HCT116 (cell line): Measurements from ENCODE around the gene LRRC3C. TPM values are rescaled to one million over a fixed set of nuclear protein-coding genes. Genes with fewer than 3 reads are reported as not detected.

Experiments
- ATAC-seq: fragments of 200-7000 bp; cut with Tn5 transposase; 2 replicates; pipeline ENCODE4 v1.9.1; 2020; ENCODE audit warnings: mild to moderate bottlenecking, moderate library complexity
- Bru-seq: library from RNA; stranded (reverse); fragments of 400-500 nt; gene quantifications from one replicate; lab custom pipeline; 2021; lab: Mats Ljungman, UMichigan
- BruChase-seq, 2 experiments: library from RNA; stranded (reverse); fragments of 400-500 nt; gene quantifications; one replicate each; lab custom pipeline; 2021; lab: Mats Ljungman, UMichigan
- BruUV-seq: library from RNA; stranded (reverse); fragments of 400-500 nt; replicated peaks from 2 replicates; lab custom pipeline; 2021; lab: Mats Ljungman, UMichigan
- CTCF ChIA-PET: fragments of 300-600 bp; sonication (Branson Sonifier 250); formaldehyde crosslinking; loops from one replicate; lab custom pipeline; 2021; ENCODE audit warnings: antibody characterized with exemption; lab: Charles Lee
- POLR2A ChIA-PET: fragments of 300-600, 350-600 bp; sonication (Branson Sonifier 250); formaldehyde crosslinking; loops from one replicate; lab custom pipeline; 2021; ENCODE audit warnings: antibody characterized with exemption; lab: Charles Lee
- RAD21 ChIA-PET, 2 experiments: fragments of 300-600 bp; sonication (Branson Sonifier 250); formaldehyde crosslinking; loops; one replicate each; lab custom pipeline; 2023; ENCODE audit warnings: low total read pairs in 2 of 2; ENCODE audit not compliant: uncharacterized antibody in 2 of 2, unreplicated experiment in 2 of 2, low non-redundant PET in 1 of 2; lab: Charles Lee
- DNase-seq: peaks from one replicate; pipeline ENCODE4 v3.0.0-alpha.2; 2010; ENCODE audit warnings: low read depth, low spot score
- H2AFZ ChIP-seq: fragments of 200-600 bp; shearing (Covaris generic), sonication (generic); 2 replicates; pipeline ENCODE4 v1.6.1; 2017; ENCODE audit warnings: low read depth, mixed run types, mixed read lengths, antibody characterized with exemption, low read length; ENCODE audit not compliant: poor library complexity, severe bottlenecking
- H3K27ac ChIP-seq: 2 replicates; pipeline ENCODE4 v1.5.1; 2012; ENCODE audit warnings: low read depth, low read length
- H3K27me3 ChIP-seq: fragments of 200-600 bp; sonication (generic); 2 replicates; pipeline ENCODE4 v1.6.1; 2016; ENCODE audit warnings: mixed run types, low read length, mixed read lengths; ENCODE audit not compliant: insufficient read depth
- H3K36me3 ChIP-seq, 2 experiments: fragments of 200-500 bp in 1 of 2; fragments of 200-600 bp in 1 of 2; sonication (Bioruptor generic) in 1 of 2; sonication (generic) in 1 of 2; 2 replicates each; pipeline versions ENCODE4 v1.5.1 to v1.6.1; 2014 to 2016; ENCODE audit warnings: low read length in 2 of 2, inconsistent platforms in 1 of 2, mixed read lengths in 1 of 2, mixed run types in 1 of 2; ENCODE audit not compliant: insufficient read depth in 2 of 2, control insufficient read depth in 1 of 2
- H3K4me1 ChIP-seq, 2 experiments: fragments of 200-600 bp in 1 of 2; sonication (generic) in 1 of 2; 2 replicates each; pipeline versions ENCODE4 v1.5.1 to v1.6.1; 2012 to 2017; ENCODE audit warnings: low read length in 2 of 2, inconsistent platforms in 1 of 2, mild to moderate bottlenecking in 1 of 2, mixed read lengths in 1 of 2, mixed run types in 1 of 2, moderate library complexity in 1 of 2; ENCODE audit not compliant: insufficient read depth in 2 of 2, control insufficient read depth in 1 of 2
- H3K4me2 ChIP-seq: fragments of 200-600 bp; sonication (generic); 2 replicates; pipeline ENCODE4 v1.6.1; 2017; ENCODE audit warnings: mixed run types, low read length, mixed read lengths
- H3K4me3 ChIP-seq, 2 experiments: fragments of 200-600 bp in 1 of 2; sonication (generic) in 1 of 2; replicated peaks in 1 of 2; 2 replicates each; pipeline ENCODE4 v1.5.1; 2011 to 2016; ENCODE audit warnings: low read length in 2 of 2, control low read depth in 1 of 2, low read depth in 1 of 2, mild to moderate bottlenecking in 1 of 2, mixed read lengths in 1 of 2, mixed run types in 1 of 2
- H3K79me2 ChIP-seq: fragments of 200-600 bp; sonication (generic); 2 replicates; pipeline ENCODE4 v1.6.1; 2017; ENCODE audit warnings: mild to moderate bottlenecking, mixed run types, low read length, moderate library complexity, mixed read lengths; ENCODE audit not compliant: insufficient read depth
- H3K9ac ChIP-seq: fragments of 200-600 bp; sonication (generic); 2 replicates; pipeline ENCODE4 v1.6.1; 2016; ENCODE audit warnings: low read length, mixed read lengths
- H3K9me2 ChIP-seq: fragments of 200-600 bp; sonication (generic), shearing (Covaris generic); 2 replicates; pipeline ENCODE4 v1.6.1; 2017; ENCODE audit warnings: mixed run types, mild to moderate bottlenecking, moderate library complexity; ENCODE audit not compliant: insufficient read depth
- H3K9me3 ChIP-seq, 2 experiments: fragments of 200-500 bp in 1 of 2; fragments of 200-600 bp in 1 of 2; sonication (Bioruptor generic) in 1 of 2; sonication (generic) in 1 of 2; 2 replicates each; pipeline ENCODE4 v1.6.1; 2014 to 2017; ENCODE audit warnings: low read length in 2 of 2, mixed read lengths in 2 of 2, inconsistent platforms in 1 of 2, low read depth in 1 of 2, mild to moderate bottlenecking in 1 of 2, mixed run types in 1 of 2, moderate library complexity in 1 of 2; ENCODE audit not compliant: control insufficient read depth in 1 of 2, insufficient read depth in 1 of 2
- H4K20me1 ChIP-seq: fragments of 200-600 bp; sonication (generic), shearing (Covaris generic); 2 replicates; pipeline ENCODE4 v1.6.1; 2017; ENCODE audit warnings: mixed run types, mild to moderate bottlenecking, moderate library complexity; ENCODE audit not compliant: insufficient read depth
- CEBPB ChIP-seq: IDR thresholded peaks from 2 replicates; pipeline ENCODE4 v1.6.1; 2012; ENCODE audit warnings: low read depth
- EGR1 ChIP-seq: IDR thresholded peaks from 2 replicates; pipeline ENCODE4 v1.6.1; 2012; ENCODE audit warnings: low read depth
- ELF1 ChIP-seq: IDR thresholded peaks from 2 replicates; pipeline ENCODE4 v1.6.1; 2012; ENCODE audit warnings: low read depth, borderline replicate concordance
- EZH2phosphoT487 ChIP-seq: fragments of 200-600 bp; IDR thresholded peaks from 2 replicates; pipeline ENCODE4 v1.6.1; 2018; ENCODE audit warnings: antibody characterized with exemption, borderline replicate concordance
- JUND ChIP-seq: IDR thresholded peaks from 2 replicates; pipeline ENCODE4 v1.6.1; 2012
- RAD21 ChIP-seq: IDR thresholded peaks from 2 replicates; pipeline ENCODE4 v1.6.1; 2012; ENCODE audit warnings: low read depth, mild to moderate bottlenecking
- SIN3A ChIP-seq: IDR thresholded peaks from 2 replicates; pipeline ENCODE4 v1.6.1; 2012; ENCODE audit warnings: low read depth
- SP1 ChIP-seq: IDR thresholded peaks from 2 replicates; pipeline ENCODE4 v1.6.1; 2012; ENCODE audit warnings: low read depth
- YY1 ChIP-seq: IDR thresholded peaks from 2 replicates; pipeline ENCODE4 v1.6.1; 2011; ENCODE audit warnings: low read length, low read depth, moderate library complexity, mild to moderate bottlenecking; ENCODE audit not compliant: insufficient replicate concordance; ENCODE audit errors: extremely low read depth
- ZBTB33 ChIP-seq: IDR thresholded peaks from 2 replicates; pipeline ENCODE4 v1.6.1; 2011; ENCODE audit warnings: mild to moderate bottlenecking, low read length, moderate library complexity; ENCODE audit not compliant: insufficient replicate concordance; ENCODE audit errors: extremely low read depth
- ZNF274 ChIP-seq: fragments of 200-500 bp; sonication (Bioruptor generic); IDR thresholded peaks from 2 replicates; pipeline ENCODE4 v1.6.1; 2014; ENCODE audit warnings: mild to moderate bottlenecking, low read depth, low read length, inconsistent platforms
- intact Hi-C: fragments of 100-400 bp; cut with micrococcal nuclease; formaldehyde crosslinking; loops from 2 replicates; pipeline ENCODE4 v1.10.0; 2022
- long read RNA-seq: library from polyadenylated mRNA; unstranded; transcript quantifications from one replicate; pipeline ENCODE4 v2.0.0, GENCODE V29; 2021; ENCODE audit not compliant: unreplicated experiment
- polyA plus RNA-seq: library from polyadenylated mRNA; unstranded; fragments of >200 nt; gene quantifications from 2 replicates; pipeline ENCODE4 v1.2.1, GENCODE V29; 2012; ENCODE audit warnings: missing spikeins
- total RNA-seq: library from RNA; stranded (reverse); gene quantifications from one replicate; pipeline ENCODE4 v1.2.1, GENCODE V29; 2021; ENCODE audit not compliant: unreplicated experiment
- TF ChIP-seq, protein P1 (sequence below): IDR thresholded peaks from 2 replicates; pipeline ENCODE4 v1.6.1; 2012
- TF ChIP-seq, protein P2 (sequence below), 3 experiments: fragments of 200-600 bp in 1 of 3; sonication (generic) in 1 of 3; IDR thresholded peaks in 2 of 3; conservative IDR thresholded peaks in 1 of 3; 2 replicates each; pipeline ENCODE4 v1.5.1; 2012 to 2017; ENCODE audit warnings: low read depth in 2 of 3, low read length in 2 of 3, antibody characterized with exemption in 1 of 3, borderline replicate concordance in 1 of 3, control low read depth in 1 of 3, mild to moderate bottlenecking in 1 of 3, mixed read lengths in 1 of 3, mixed run types in 1 of 3, moderate library complexity in 1 of 3; ENCODE audit not compliant: insufficient read depth in 1 of 3
- TF ChIP-seq, protein P3 (sequence below): IDR thresholded peaks from 2 replicates; pipeline ENCODE4 v1.6.1; 2012; ENCODE audit warnings: low read depth

LRRC3C gene, protein sequence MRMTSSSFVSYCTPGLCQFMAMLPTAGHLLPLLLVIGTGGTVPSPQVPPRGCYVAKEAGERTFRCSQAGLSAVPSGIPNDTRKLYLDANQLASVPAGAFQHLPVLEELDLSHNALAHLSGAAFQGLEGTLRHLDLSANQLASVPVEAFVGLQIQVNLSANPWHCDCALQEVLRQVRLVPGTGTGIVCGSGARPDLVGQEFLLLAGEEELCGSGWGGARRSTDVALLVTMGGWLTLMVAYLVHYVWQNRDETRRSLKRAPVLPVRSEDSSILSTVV
- total RNA-seq, result not detected
- polyA plus RNA-seq, result not detected in 2 replicates
- Bru-seq, nascent RNA, result percentile 18 among the genes with signal in this experiment
- not detected for BruChase-seq, experiment 1, labeled RNA remaining after a 6-hour chase
- BruChase-seq, experiment 2, labeled RNA remaining after a 2-hour chase, result percentile 20 among the genes with signal in this experiment
- long read RNA-seq, result 0 reads

DNA sequence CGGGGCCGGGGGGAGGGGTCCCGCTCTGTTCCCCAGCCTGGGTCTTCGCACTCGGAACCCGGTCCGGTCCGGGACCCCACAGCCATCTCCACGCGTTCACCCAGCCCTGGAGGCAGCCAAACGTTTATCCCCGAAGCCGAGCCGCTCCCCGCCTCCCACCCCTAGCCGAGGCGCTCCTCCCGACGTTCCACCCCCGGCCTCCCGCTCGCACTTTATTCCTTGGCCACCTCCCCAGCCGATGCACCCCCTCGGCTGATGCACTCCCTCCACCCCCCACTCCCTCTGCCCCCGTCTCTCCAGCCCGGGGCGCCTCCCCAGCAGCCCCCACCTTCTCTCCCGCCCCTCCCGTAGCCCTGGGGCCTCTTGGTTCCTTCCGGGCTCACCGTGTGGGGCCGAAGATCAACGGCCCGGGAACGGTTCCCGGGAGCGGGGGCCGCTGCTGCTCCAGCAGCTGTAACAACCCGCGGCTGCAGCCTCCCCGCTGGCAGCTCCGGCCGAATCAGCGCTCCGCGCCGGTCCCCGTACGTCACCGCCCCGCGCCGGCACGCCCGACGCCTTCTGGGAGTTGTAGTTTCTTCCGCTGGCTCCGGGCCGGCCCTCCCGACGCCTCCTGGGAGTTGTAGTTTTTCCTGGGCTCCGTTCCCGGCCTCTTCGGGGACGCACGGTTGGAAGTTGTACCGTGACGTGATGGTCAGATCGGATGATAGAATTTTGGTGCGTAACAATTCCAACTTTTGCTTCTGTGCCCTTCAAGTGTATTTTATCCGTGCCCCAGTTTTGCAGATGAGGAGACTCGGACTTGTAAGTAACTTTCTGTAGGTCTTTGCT is at the start of gene LRRC3C, which contains the start of gene ORMDL3:
Gene LRRC3C, plus strand, starts transcription at position 632 of the 828 bp plus-strand sequence. CDS start 13,792 bp downstream, outside the sequence.
Gene ORMDL3, minus strand, starts transcription at position 501 of the 828 bp plus-strand sequence. CDS start 3,398 bp downstream, outside the sequence.
- CTCF ChIA-PET, result interaction anchor here (0.6 kb wide), 2 partner anchors 18 to 184 kb away, joined by 3 to 5 read pairs; no protein-coding TSS in a partner anchor
- RAD21 ChIA-PET, result interaction anchor here in 1 of 2 experiments (0.7 kb wide), 1 partner anchor 53 kb away, joined by 5 read pairs; the partner anchor contains the start of gene PSMD3
- H4K20me1 ChIP-seq, result no peaks in the 10 kb centered on the region
- peak within 1 kb of the TSS; percentile 88 for H3K9ac ChIP-seq
- H3K9me3 ChIP-seq, result no peaks in the 10 kb centered on the region
- intact Hi-C loops, result no loop called here
- no TSS peak for BruUV-seq
- POLR2A ChIA-PET, result interaction anchor here (1.3 kb wide), 1 partner anchor 12 kb away, joined by 3 read pairs; no protein-coding TSS in a partner anchor
- peaks cover 23 to 40% of the 10 kb centered on the region in 2 experiments for H3K4me1 ChIP-seq
- H2AFZ ChIP-seq, result peak within 1 kb of the TSS; percentile 88
- ATAC-seq (peak; percentile 87), DNase-seq (peak; percentile 88)
- H3K4me2 ChIP-seq, result peak within 1 kb of the TSS; percentile 79
- peak within 1 kb of the TSS; percentile 87 for H3K27ac ChIP-seq
- H3K79me2 ChIP-seq, result peaks cover 24% of the 10 kb centered on the region; the same call in 1 of the 2 replicates
- peaks cover 0 to 15% of the 10 kb centered on the region in 2 experiments; a peak in 2 of 4 replicates for H3K36me3 ChIP-seq
- no peaks in the 10 kb centered on the region for H3K27me3 ChIP-seq
- H3K9me2 ChIP-seq, result no peaks in the 10 kb centered on the region
- H3K4me3 ChIP-seq, result peak within 1 kb of the TSS; percentile 85 to 89
- TF ChIP-seq, protein P1, sequence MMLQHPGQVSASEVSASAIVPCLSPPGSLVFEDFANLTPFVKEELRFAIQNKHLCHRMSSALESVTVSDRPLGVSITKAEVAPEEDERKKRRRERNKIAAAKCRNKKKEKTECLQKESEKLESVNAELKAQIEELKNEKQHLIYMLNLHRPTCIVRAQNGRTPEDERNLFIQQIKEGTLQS, result no peak
- TF ChIP-seq SP1 (peak; percentile 18; the same call in 1 of the 2 replicates), YY1 (peak; percentile 72), ZNF274 (no peak), EGR1 (no peak), CEBPB (no peak), ZBTB33 (peak; percentile 34), RAD21 (no peak), SIN3A (no peak), ELF1 (no peak; the same call in 1 of the 2 replicates), JUND (no peak), EZH2phosphoT487 (no peak)
- TF ChIP-seq, protein P2, sequence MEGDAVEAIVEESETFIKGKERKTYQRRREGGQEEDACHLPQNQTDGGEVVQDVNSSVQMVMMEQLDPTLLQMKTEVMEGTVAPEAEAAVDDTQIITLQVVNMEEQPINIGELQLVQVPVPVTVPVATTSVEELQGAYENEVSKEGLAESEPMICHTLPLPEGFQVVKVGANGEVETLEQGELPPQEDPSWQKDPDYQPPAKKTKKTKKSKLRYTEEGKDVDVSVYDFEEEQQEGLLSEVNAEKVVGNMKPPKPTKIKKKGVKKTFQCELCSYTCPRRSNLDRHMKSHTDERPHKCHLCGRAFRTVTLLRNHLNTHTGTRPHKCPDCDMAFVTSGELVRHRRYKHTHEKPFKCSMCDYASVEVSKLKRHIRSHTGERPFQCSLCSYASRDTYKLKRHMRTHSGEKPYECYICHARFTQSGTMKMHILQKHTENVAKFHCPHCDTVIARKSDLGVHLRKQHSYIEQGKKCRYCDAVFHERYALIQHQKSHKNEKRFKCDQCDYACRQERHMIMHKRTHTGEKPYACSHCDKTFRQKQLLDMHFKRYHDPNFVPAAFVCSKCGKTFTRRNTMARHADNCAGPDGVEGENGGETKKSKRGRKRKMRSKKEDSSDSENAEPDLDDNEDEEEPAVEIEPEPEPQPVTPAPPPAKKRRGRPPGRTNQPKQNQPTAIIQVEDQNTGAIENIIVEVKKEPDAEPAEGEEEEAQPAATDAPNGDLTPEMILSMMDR (IDR thresholded peaks at IDR 0.05 in 2 of 3, conservative IDR thresholded peaks at IDR 0.05 in 1 of 3; ENCODE audit: borderline replicate concordance in 1 of 3, insufficient read depth in 1 of 3, low read depth in 2 of 3, low read length in 2 of 3), result no peak
- TF ChIP-seq, protein P3, sequence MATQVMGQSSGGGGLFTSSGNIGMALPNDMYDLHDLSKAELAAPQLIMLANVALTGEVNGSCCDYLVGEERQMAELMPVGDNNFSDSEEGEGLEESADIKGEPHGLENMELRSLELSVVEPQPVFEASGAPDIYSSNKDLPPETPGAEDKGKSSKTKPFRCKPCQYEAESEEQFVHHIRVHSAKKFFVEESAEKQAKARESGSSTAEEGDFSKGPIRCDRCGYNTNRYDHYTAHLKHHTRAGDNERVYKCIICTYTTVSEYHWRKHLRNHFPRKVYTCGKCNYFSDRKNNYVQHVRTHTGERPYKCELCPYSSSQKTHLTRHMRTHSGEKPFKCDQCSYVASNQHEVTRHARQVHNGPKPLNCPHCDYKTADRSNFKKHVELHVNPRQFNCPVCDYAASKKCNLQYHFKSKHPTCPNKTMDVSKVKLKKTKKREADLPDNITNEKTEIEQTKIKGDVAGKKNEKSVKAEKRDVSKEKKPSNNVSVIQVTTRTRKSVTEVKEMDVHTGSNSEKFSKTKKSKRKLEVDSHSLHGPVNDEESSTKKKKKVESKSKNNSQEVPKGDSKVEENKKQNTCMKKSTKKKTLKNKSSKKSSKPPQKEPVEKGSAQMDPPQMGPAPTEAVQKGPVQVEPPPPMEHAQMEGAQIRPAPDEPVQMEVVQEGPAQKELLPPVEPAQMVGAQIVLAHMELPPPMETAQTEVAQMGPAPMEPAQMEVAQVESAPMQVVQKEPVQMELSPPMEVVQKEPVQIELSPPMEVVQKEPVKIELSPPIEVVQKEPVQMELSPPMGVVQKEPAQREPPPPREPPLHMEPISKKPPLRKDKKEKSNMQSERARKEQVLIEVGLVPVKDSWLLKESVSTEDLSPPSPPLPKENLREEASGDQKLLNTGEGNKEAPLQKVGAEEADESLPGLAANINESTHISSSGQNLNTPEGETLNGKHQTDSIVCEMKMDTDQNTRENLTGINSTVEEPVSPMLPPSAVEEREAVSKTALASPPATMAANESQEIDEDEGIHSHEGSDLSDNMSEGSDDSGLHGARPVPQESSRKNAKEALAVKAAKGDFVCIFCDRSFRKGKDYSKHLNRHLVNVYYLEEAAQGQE, result no peak
